ENCODE data around the gene DMRT1.

DMRT1 gene

GRCh38 chr9:994005-994404 is 152.5 kb downstream of the DMRT1 start:
- Histone ChIP-seq H3K36me3 (ENCODE audit: control insufficient read depth in 2 of 2, insufficient read depth in 1 of 2, low read length in 2 of 2) (peaks cover 0 to 21% of the 10 kb centered on the region in 2 experiments; a peak in 1 of 3 replicates), H3K9me3 (ENCODE audit: control insufficient read depth, insufficient read depth, low read depth, low read length) (no peaks in the 10 kb centered on the region), H3K4me1 (ENCODE audit: control insufficient read depth, insufficient read depth, low read length) (0 out of 2 replicates have a peak, but pooled peaks cover under 1% of the 10 kb centered on the region), H3K27ac (ENCODE audit: extremely low read depth, low read depth, low read length) (no peak overlapping the region), H3K4me3 (ENCODE audit: low read depth, low read length) (no peak overlapping the region)
- ChIA-PET POLR2A (no interaction called here), CTCF (interaction anchor here (0.7 to 2.2 kb wide), 2 partner anchors 15 to 92 kb away, joined by 3 to 5 read pairs; no protein-coding TSS in a partner anchor)
- TF ChIP-seq ZFP41 (tag by site-specific recombination; IDR thresholded peaks at IDR 0.05; ENCODE audit: borderline replicate concordance) (no peak), PRDM1 (tag by site-specific recombination; IDR thresholded peaks at IDR 0.05) (no peak), ZBTB48 (tag by site-specific recombination; IDR thresholded peaks at IDR 0.05) (no peak), ZNF555 (tag by site-specific recombination; conservative IDR thresholded peaks at IDR 0.05) (no peak), BCL11A (tag by site-specific recombination; IDR thresholded peaks at IDR 0.05; ENCODE audit: low read depth) (no peak), ZBTB11 (tag by site-specific recombination; conservative IDR thresholded peaks at IDR 0.05; ENCODE audit: low read depth) (no peak), ZNF280D (tag by site-specific recombination; IDR thresholded peaks at IDR 0.05) (no peak), HOXC10 (CRISPR knock-in tag; IDR thresholded peaks at IDR 0.05) (no peak), ZNF248 (tag by site-specific recombination; IDR thresholded peaks at IDR 0.05) (no peak), ZNF658 (tag by site-specific recombination; IDR thresholded peaks at IDR 0.05) (no peak), ZNF585B (tag by site-specific recombination; IDR thresholded peaks at IDR 0.05) (no peak), SCRT1 (tag by site-specific recombination; IDR thresholded peaks at IDR 0.05; ENCODE audit: borderline replicate concordance) (no peak), ATF2 (tag by site-specific recombination; IDR thresholded peaks at IDR 0.05; ENCODE audit: low read depth) (no peak), ZNF776 (tag by site-specific recombination; IDR thresholded peaks at IDR 0.05; ENCODE audit: borderline replicate concordance) (no peak), KLF9 (tag by site-specific recombination; IDR thresholded peaks at IDR 0.05; ENCODE audit: low read depth) (no peak), ZNF626 (tag by site-specific recombination; IDR thresholded peaks at IDR 0.05) (no peak), ZNF654 (tag by site-specific recombination; IDR thresholded peaks at IDR 0.05; ENCODE audit: low read depth) (no peak), KLF7 (tag by site-specific recombination; IDR thresholded peaks at IDR 0.05; ENCODE audit: borderline replicate concordance) (no peak), ZBTB8A (tag by site-specific recombination; IDR thresholded peaks at IDR 0.05) (no peak)

All from HEK293 (cell line).